ENCODE data around the gene KIAA1755. TPM values are rescaled to one million over a fixed set of nuclear protein-coding genes. Genes with fewer than 3 reads are reported as not detected.

The KIAA1755 gene
- total RNA-seq, 1 donor from 2014 or later, result 0.22 TPM

- Mint-ChIP-seq H3K4me3 (no peak overlapping the region), H3K27ac (peak overlapping the region; percentile 39), H3K4me1 (no peaks in the 10 kb centered on the region), H3K36me3 (no peaks in the 10 kb centered on the region), H3K9me3 (no peaks in the 10 kb centered on the region), H3K27me3 (ENCODE audit: insufficient read depth, low read depth) (peaks cover 2% of the 10 kb centered on the region)
- no peak overlapping the region for H3K4me3 ChIP-seq
- no peaks in the 10 kb centered on the region for H3K4me1 ChIP-seq
- no peak overlapping the region for H3K27ac ChIP-seq
- DNase-seq (ENCODE audit: low spot score), result no peak
- H4K20me1 ChIP-seq (ENCODE audit: low read depth), result no peaks in the 10 kb centered on the region
- H3K4me2 ChIP-seq, result no peak overlapping the region
- H3K27me3 ChIP-seq, result no peaks in the 10 kb centered on the region
- H3K79me2 ChIP-seq (ENCODE audit: low read depth), result no peaks in the 10 kb centered on the region
- no peaks in the 10 kb centered on the region for H3F3A ChIP-seq (ENCODE audit: low read depth)
- H3K9me3 ChIP-seq (ENCODE audit: low read depth), result no peaks in the 10 kb centered on the region
- no peak overlapping the region for H3K9ac ChIP-seq
- no peak for TF ChIP-seq CTCF (IDR thresholded peaks at IDR 0.05)
- TF ChIP-seq EZH2phosphoT487 (IDR thresholded peaks at IDR 0.05), result no peak
- no peak for TF ChIP-seq EZH2 (IDR thresholded peaks at IDR 0.05)
- H3K36me3 ChIP-seq, result no peaks in the 10 kb centered on the region
- no peak overlapping the region for H2AFZ ChIP-seq (replicated peaks)
Observed at GRCh38 chr20:38230957-38231526, 29.5 kb downstream of the KIAA1755 start.

GRCh38 chr20:38230253-38230551 lies 30.3 kb downstream of the KIAA1755 start:
- Histone ChIP-seq H3K27me3 (no peaks in the 10 kb centered on the region), H3K9me3 (ENCODE audit: low read depth) (no peaks in the 10 kb centered on the region), H3K27ac (no peak overlapping the region), H3K4me2 (no peak overlapping the region), H3F3A (ENCODE audit: low read depth) (no peaks in the 10 kb centered on the region), H3K4me3 (no peak overlapping the region), H4K20me1 (ENCODE audit: low read depth) (no peaks in the 10 kb centered on the region), H2AFZ (replicated peaks) (no peak overlapping the region), H3K9ac (no peak overlapping the region), H3K79me2 (ENCODE audit: low read depth) (no peaks in the 10 kb centered on the region), H3K36me3 (no peaks in the 10 kb centered on the region), H3K4me1 (no peaks in the 10 kb centered on the region)
- H3K36me3 Mint-ChIP-seq, result no peaks in the 10 kb centered on the region
- H3K27me3 Mint-ChIP-seq (ENCODE audit: insufficient read depth, low read depth), result peaks cover 4% of the 10 kb centered on the region
- no peak for DNase-seq (ENCODE audit: low spot score)
- no peak overlapping the region for H3K4me3 Mint-ChIP-seq
- H3K9me3 Mint-ChIP-seq, result no peaks in the 10 kb centered on the region
- H3K27ac Mint-ChIP-seq, result no peak overlapping the region
- TF ChIP-seq EZH2 (IDR thresholded peaks at IDR 0.05) (no peak), EZH2phosphoT487 (IDR thresholded peaks at IDR 0.05) (no peak), CTCF (IDR thresholded peaks at IDR 0.05) (no peak)
- H3K4me1 Mint-ChIP-seq, result no peaks in the 10 kb centered on the region

- H3K36me3 ChIP-seq, result no peaks in the 10 kb centered on the region
- Mint-ChIP-seq H3K9me3 (no peaks in the 10 kb centered on the region), H3K4me3 (no peak overlapping the region), H3K36me3 (no peaks in the 10 kb centered on the region), H3K27me3 (ENCODE audit: insufficient read depth, low read depth) (peaks cover 5% of the 10 kb centered on the region), H3K27ac (no peak overlapping the region), H3K4me1 (no peaks in the 10 kb centered on the region)
- no peaks in the 10 kb centered on the region for H3F3A ChIP-seq (ENCODE audit: low read depth)
- H2AFZ ChIP-seq (replicated peaks), result no peak overlapping the region
- DNase-seq (ENCODE audit: low spot score), result peak; percentile 46
- H3K27ac ChIP-seq, result no peak overlapping the region
- TF ChIP-seq CTCF (IDR thresholded peaks at IDR 0.05) (peak; percentile 60), EZH2phosphoT487 (IDR thresholded peaks at IDR 0.05) (no peak), EZH2 (IDR thresholded peaks at IDR 0.05) (no peak)
- no peaks in the 10 kb centered on the region for H4K20me1 ChIP-seq (ENCODE audit: low read depth)
- H3K4me2 ChIP-seq, result no peak overlapping the region
- no peaks in the 10 kb centered on the region for H3K4me1 ChIP-seq
- no peak overlapping the region for H3K9ac ChIP-seq
- H3K4me3 ChIP-seq, result no peak overlapping the region
- H3K9me3 ChIP-seq (ENCODE audit: low read depth), result no peaks in the 10 kb centered on the region
- no peaks in the 10 kb centered on the region for H3K27me3 ChIP-seq
- H3K79me2 ChIP-seq (ENCODE audit: low read depth), result no peaks in the 10 kb centered on the region
Observed at GRCh38 chr20:38229376-38230252, 30.9 kb downstream of the KIAA1755 start.

Data from neural progenitor cell (in vitro differentiated cells).